ENCODE data around the gene CLEC12A.
"Not testable (repeated sequence)": the region's sequence is repeated elsewhere in the genome, so short reads cannot be mapped to it uniquely, and the experiment has no call there.

Gene CLEC12A

DNA sequence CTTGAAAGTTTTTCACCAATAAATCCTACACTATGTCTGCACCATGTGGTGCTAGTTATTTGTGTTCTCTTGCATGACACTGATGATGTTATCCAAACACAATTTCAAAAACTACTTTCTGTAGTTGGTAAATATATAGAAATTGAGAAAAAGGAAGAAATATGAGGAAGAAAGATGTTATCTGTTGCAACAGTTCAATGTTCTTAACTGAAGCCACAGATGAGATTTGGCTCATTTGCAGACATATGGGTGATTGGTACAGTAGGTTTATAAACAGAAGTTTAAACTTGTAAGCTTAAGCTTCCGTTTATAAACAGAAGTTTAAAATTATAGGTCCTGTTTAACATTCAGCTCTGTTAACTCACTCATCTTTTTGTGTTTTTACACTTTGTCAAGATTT is at the start of gene CLEC12A:
Gene CLEC12A (plus strand): TSS at position 229 of the 400 bp plus-strand sequence. CDS start 188 bp downstream, outside the sequence.
- DNase-seq, result no peak

DNA sequence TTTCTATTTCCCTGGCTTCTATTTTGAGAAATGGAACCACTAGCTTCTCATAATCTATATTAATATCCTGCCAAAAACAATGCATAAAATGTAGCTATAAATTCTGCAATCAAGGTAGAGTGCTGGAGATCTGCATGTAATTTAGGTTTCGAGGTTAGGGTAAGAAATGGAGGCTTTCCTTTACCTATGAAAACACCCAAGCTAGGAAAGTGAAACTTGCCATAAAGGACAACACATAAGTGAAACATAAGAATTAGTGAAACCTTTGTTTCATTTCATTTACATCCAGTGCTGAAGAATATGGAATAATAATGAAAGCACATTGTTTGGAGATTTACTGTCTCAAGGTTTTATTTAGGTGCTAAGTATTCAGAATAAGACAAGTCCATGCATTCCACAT is 48.8 kb upstream of the CLEC12A start:
- no peak for DNase-seq

DNA sequence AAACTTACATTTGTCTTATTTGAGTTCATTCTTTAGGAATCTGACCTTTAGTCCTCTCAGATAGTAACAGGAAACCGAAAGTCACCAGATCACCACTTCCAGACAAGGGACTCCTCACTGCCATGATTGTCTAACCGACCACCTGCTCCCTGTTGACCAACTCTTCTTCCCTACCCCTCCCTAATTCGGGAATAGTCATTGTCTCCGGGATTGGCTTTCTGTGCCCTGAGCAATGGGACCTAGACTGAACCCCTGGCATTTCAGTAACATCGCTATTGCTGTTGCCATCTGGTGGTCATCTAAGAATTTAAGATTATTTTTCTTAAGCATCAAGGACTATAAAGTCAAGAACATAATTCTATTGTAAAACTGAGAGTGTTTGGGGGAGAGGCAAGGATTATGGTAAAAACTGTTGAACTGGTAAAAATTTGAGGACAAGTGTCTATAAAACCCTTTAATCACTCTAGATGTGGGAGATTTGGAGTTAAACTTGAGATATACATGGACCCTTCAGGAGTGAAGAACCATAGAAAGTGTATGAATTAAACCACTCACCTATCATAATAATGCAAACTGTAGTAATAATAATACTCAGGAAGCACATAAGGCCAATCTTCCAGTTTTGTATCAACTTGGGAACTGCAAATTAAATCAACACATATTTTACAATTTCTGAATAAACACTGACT is 45.4 kb upstream of the CLEC12A start:
- peak; percentile 34 for DNase-seq

DNA sequence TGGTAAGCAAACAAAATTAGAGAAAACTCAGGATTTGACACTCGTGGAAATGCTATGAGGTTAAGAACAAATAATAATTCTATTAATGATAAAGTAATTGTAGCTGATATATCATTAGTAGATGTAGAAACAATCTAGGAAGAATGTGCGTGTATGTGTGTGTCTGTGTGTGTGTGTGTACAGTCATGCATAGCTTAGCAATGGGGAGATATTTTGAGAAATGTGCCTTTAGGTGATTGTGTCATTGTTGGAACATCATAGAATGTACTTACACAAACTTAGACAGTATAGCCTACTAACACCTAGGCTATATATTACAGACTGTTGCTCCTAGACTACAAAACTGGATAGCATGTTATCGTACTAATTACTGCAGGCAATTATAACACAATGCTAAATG is 44.3 kb upstream of the CLEC12A start:
- DNase-seq, result no peak

DNA sequence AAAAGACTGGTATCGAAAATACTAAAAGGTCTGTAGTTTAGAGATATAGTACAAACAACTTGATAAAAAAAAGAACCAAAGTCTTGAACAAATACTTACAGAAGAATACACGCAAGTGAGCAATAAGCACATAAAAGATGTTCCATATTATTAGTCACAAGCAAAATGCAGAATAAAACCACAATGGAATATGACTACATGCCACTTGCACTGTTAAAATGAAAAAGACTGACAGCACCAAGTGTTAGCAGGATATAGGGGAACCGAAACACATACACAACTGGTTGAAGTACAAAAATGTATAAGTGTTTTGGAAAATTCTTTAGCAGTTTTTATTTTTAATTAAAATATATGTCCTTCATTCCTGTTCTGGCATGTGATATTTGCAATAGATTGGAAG is 42.6 kb upstream of the CLEC12A start:
- no peak for DNase-seq

DNA sequence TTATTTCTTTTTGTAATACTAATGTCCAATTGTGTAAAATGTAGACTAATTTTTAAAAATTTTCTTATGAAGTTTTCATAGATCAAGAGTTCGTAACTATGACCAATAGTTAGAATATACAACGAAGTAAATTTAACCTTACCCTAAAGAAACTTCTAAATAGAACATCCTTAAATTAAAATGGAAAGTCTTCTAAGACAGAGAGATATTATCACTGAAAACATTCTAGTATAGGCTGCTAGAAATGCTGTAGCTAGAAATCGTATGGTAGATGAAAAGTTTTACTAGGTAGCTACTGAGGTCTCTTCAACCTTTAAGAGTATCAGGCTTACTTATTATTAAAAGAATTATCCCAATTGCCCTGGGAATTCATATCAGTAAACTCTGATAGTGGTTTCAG is 40.0 kb upstream of the CLEC12A start:
- DNase-seq, result no peak

DNA sequence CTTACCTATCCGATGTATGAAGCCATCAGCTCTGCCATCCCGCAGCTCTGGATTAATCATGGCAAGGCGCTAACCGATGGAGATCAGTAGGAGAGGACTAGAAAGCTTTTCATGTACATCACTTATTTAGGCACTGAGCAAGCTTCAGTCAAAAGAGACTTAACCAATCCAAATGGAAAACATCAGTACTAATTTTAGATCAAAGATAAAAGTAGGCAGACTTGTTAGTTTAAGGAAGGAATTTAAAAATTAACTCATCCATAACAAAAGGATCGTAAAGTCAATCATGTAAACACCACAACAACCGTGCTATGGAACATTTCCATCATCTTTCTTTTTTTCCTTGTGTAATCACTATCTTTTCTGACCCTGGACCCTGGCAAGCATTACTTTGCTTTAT is 38.9 kb upstream of the CLEC12A start, which contains the start of gene CLEC2A:
Gene CLEC2A (minus strand): TSS at position 101 of the 400 bp plus-strand sequence. CDS start 41 bp downstream, at position 60.
- no peak for DNase-seq

DNA sequence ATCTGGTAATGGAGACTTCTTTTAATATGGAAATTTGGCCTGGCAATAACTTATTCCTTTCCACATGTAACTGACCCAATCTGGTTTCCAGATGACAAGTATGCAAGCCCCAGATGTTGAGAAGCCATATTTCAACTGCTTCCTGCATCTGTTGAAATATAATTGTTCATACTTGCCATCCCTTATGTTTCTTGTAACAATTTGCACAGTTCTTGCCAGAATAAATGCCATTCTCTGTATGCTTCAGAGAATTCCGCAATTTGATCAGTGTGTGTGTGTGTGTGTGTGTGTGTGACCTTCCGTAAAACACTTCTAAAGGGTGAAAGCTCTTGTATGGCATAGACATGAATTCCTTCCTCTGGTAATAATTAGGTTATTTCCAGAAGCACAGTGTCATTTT is 37.3 kb upstream of the CLEC12A start:
- DNase-seq, result no peak

DNA sequence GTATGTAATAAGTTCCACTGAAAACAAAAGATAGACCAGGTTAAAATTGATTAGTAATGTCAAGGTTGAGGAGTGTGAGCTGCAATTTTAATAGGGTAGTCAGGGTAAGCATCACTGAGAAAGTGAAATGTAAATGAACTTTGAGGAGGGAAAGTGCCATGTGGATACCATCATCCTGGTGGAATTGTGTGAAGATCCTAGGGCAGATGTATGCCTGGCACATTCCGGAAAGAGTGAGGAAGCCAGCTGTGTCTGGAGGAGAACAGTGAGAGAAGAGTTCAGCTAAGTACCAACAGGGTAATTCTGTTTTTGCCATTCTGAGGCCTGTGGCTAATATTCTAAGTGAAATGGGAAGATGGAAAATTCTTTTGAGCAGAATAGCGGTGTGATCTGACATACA is 36.2 kb upstream of the CLEC12A start:
- no peak for DNase-seq

DNA sequence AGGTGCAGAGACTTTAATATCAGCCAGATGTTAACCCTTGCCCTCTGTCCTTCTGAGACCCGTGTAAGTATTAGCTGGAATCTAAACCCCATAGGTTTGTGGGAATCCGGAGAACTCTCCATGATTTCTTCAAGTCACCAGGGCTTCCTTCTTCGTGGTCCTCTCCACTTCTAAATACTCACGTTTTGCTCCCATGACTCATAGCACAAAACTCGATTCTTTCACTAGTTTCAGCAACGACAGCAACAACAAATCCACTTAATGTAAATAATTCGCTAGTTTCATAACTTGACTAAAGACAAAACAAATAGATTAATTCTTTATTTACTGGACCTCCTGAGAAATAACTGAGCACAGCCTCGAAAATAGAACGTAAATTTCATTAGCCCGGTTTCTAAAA is 34.6 kb upstream of the CLEC12A start:
- DNase-seq, result no peak

DNA sequence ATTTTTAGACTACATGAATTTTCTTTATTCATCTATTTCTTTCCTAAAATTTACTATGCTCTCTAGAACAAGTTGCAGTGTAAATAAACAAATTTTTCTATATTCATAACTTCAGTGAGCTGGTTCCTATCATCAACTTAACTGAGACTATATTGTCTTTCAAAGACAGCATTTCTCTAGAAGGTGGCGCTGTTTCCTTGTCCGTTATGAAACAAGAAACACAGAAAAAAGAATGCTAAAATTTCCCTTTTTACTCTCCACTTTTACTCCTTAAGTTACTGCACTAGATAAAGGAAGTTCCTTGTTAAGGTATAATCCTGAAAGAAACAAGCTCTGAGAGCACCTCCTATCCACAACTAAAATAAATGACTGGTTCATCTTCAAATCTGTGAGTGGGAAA is 30.8 kb upstream of the CLEC12A start:
- DNase-seq, result no peak

DNA sequence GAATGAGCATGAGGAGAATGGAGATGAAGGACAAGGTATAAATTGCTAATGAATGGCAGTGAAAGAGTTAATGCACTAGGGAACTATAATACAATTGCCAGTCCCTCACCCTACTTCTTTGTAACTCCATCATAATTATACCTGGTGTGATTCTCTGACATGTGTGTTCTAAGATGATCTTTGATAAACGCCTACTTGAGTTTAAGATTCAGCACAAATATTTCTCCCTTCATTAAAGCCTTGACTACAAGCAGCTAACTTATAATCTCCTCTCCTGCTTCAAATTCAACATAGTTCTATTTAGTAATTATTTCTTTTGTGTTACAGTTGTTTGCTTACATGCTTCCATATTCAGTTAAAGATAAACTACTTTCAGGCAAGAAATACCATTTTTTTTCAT is 29.4 kb upstream of the CLEC12A start:
- DNase-seq, result no peak

DNA sequence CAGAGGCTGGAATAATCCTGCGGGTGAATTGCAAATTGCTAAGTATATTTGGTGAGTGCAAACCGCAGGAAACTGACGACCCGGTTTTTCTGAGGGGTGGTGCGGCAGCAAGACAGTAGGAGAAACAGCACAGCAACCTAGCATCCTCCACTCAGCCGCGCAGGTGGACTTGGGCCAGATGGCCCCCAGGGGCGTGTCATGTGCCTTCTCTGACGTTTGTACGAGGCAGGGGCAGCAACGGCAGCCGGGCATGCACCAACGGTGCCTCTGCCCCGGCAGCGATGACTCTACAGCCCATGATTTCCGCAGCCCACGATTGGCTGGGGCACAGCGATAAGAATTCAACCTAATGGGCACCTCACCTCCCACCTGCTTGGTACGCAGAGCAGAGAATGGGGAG is 28.0 kb upstream of the CLEC12A start:
- DNase-seq, result peak; percentile 87

DNA sequence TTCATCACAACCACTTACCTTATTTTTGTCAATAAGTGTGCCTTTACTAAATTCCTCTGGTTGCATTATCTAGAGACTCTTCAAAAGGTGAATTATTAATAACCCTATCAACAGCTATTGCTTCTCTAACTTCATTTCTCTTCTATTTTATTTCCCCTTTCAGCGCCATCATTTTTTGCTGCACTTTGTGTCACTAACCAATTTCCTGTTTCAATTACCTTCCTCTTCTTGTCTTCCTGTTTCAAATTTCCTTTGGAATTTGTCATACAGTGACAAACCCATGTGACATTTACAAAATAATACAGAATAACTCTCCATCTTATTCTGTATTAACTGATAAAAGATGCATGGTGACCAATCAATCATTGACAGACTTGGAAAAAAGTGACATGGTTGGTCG is 26.8 kb upstream of the CLEC12A start:
- DNase-seq, result no peak

DNA sequence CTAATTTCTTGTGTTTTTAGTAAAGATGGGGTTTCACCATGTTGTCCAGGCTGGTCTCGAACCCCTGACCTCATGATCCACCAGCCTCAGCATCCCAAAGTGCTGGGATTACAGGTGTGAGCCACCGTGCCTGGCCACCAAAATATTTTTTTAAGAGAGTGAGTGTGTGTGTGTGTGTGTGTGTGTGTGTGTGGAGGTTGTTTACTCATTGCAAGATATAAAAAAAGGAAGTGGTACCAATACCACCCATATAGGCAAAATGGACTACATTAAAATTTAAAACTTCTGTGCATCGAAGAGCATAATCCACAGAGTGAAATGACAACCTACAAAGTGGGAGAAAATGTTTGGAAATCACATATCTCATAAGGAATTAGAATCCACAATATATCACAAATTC is 23.5 kb upstream of the CLEC12A start:
- DNase-seq, result no peak

DNA sequence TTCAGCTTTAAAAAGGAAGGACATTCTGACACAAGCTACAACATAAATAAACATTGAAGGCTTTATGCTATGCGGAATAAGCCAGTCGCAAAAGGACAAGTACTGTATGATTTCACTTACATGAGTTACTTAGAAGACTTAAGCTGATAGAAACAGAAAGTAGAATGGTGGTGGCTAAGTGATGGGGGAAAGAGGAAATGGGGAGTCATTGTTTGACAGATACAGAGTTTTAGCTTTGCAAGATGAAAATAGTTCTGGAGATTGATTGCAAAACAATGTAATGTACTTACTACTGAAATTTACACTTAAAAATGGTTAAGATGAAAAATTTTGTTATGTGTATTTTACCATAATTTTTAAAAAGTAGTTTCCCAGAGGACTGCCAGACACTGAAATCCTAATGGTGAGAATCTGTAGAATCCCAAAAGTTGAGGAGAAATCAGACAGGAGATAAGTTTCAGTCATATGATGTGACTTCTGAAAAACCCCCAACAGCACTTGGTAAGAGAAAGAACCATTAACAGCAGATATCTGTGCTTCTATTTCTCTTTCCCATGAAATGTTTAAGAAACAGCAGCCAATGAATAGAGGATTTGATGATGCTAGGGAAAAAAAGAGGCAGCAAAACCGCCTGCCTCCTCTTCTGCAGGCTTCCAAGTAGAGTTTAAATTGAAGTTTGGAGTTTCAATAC is 22.5 kb upstream of the CLEC12A start:
- no peak for DNase-seq

DNA sequence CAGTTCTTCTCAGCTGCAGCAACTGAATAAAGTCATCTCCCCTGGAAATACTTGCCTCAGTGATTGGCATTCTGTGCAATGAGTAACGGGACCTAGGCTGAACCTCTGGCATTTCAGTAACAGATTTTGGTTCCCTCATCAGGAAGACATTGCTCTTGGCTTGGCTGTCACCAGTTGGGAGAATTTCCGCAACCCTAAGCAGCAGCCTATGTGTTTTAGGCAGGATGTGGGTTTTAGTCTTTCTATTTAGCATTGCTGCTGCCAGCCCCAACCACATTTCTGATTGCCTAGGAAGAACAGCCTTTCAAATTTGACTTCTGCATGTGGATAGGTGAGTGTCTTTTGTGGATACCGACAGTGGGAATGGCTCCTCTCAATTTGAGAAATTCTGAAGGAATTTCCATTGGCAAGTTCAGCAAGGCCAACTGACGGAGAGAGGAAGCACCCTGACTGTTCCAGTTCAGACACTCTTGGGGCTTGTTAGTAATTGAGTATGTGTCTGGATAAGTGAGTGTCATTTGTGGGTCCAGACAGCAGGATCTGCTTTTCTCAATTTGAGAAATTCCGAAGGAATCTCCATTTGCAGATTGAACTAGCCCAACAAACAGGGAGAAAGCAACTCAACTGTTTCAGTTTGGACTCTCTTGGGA is 20.1 kb upstream of the CLEC12A start:
- DNase-seq, result no peak

DNA sequence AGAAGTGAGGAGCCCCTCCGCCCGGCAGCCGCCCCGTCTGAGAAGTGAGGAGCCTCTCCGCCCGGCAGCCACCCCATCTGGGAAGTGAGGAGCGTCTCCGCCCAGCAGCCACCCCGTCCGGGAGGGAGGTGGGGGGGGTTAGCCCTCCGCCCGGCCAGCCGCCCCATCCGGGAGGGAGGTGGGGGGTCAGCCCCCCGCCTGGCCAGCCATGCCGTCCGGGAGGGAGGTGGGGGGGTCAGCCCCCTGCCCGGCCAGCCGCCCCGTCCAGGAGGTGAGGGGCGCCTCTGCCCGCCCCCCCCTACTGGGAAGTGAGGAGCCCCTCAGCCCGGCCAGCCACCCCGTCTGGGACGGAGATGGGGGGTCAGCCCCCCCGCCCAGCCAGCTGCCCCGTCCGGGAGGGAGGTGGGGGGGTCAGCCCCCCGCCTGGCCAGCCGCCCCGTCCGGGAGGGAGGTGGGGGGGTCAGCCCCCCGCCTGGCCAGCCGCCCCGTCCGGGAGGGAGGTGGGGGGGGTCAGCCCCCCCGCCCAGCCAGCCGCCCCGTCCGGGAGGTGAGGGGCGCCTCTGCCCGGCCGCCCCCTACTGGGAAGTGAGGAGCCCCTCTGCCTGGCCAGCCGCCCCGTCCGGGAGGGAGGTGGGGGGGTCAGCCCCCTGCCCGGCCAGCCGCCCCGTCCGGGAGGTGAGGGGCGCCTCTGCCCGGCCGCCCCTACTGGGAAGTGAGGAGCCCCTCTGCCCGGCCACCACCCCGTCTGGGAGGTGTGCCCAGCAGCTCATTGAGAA is 18.1 kb upstream of the CLEC12A start:
- not testable (repeated sequence) for DNase-seq

DNA sequence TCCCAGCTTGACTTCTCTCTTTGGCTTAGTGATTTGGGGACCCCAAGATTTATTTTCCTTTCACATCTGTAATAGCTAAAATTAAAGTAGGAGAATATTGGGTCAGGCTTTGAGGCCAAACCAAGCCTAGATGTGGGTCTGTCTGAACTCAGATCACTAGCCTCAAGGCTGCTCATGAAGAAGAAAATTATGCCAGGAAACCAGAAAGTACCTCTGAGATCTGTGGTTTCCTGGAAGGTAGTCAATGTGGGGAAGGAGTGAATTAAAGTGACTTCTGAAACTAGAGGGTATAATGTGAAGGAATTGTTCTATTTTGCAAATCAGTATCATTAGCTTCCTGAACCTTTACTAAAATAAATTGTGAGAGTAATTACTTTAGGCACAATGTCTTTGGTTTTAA is 13.4 kb upstream of the CLEC12A start:
- DNase-seq, result no peak

DNA sequence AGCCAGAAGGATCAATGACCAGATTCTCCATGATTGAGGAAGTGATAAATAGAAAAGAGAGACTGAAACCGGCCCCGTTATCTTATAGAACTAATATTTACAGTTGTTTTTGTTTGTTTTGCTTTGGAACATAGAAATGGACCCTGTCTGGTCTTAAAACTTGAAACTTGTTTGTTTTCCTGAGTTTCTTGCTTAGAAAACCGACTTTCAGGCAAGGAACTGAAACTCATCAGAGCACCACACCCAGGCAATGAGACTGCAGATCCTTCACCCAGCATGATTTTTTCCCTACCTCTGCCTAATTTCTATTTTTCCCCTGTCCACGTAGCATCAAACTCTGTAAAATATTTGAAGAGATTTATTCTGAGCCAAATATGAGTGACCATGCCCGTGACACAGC is 10.6 kb upstream of the CLEC12A start:
- DNase-seq, result no peak

DNA sequence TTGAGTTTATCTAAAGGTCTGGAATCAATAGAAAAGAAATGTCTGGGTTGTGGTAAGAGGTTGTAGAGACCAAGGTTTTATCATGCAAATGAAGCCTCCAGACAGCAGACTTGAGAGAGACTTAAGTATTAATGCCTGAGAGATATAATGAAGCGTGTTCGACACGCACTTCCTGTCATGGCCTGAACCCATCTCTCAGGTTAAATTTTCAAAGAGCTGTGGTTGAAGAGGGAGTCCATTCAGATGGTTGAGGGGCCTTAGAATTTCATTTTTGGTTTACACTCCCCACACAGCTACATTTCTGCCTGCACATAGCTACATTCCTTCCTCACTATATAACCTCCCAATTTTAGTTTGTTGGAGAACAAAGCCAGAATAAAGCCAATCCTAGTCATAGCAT is 10.1 kb upstream of the CLEC12A start:
- no peak for DNase-seq

DNA sequence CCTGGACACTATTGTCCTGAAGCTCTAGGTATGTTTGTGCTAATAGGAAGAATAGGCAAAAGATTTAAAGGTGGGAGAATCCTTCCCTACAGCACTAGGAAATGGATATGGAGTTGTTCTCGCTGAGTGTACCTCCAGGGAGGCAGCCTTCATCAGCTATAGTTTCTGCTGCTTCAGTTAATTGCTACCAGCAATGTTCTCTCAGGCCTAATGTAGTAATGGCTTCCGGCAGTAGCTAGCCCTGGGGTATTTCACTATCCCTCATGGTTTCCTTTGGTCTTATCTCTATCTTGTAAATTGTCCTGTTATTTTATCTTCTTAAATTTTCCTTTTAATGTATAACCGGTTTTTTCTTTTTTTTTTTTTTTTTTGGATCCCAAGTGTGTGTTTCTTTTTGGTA is 9.3 kb upstream of the CLEC12A start:
- DNase-seq, result no peak

DNA sequence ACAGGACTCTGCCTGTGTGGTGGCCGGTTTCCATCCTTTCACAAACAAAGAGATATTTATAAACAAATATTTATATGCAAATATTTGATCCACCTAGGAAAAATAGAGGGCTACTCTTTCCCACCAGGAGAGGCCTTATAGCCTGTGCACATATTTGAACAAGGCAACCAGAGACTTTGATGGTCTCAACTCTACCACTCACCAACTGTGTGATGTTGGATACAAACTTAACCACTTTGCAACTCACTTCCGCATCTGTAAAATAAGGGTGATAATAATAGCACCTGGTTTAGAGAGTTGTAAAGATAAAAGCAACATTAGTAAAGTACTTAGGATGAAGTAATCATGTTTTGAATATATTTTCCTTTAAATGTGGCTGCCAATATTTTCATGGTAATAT is 1.5 kb upstream of the CLEC12A start:
- no peak for DNase-seq

All from NCI-H1105 (cell line).